GM12864 (cell line): ENCODE data around the gene ATP6V1B1.

Experiments used
- DNase-seq: peaks from one replicate; pipeline ENCODE4 v3.0.0-alpha.2; 2011; ENCODE audit warnings: low read depth
- H3K4me3 ChIP-seq: 2 replicates; pipeline ENCODE4 v1.5.1; 2011; ENCODE audit warnings: mild to moderate bottlenecking, low read depth, low read length, control low read depth
- TF ChIP-seq, protein P1 (sequence below): IDR thresholded peaks from 2 replicates; pipeline ENCODE4 v1.5.1; 2011; ENCODE audit warnings: low read depth, mild to moderate bottlenecking, moderate library complexity, low read length, control low read depth, inconsistent platforms; ENCODE audit errors: missing control alignments

ATP6V1B1 gene

DNA sequence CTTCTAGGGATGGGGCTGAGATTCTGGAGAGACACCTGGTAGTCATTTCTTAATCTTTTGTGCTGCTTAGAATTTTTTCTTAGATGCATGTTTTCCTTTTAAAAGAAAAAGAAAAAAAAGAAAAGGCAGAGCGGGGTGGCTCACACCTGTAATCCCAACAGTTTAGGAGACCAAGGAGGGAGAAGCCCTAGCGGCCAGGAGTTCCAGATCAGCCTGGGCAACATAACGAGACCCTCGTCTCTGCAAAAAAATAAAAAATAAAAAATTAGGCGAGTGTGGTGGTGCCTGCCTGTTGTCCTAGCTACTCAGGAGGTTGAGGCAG lies 46.0 kb upstream of the ATP6V1B1 start:
- TF ChIP-seq, protein P1, sequence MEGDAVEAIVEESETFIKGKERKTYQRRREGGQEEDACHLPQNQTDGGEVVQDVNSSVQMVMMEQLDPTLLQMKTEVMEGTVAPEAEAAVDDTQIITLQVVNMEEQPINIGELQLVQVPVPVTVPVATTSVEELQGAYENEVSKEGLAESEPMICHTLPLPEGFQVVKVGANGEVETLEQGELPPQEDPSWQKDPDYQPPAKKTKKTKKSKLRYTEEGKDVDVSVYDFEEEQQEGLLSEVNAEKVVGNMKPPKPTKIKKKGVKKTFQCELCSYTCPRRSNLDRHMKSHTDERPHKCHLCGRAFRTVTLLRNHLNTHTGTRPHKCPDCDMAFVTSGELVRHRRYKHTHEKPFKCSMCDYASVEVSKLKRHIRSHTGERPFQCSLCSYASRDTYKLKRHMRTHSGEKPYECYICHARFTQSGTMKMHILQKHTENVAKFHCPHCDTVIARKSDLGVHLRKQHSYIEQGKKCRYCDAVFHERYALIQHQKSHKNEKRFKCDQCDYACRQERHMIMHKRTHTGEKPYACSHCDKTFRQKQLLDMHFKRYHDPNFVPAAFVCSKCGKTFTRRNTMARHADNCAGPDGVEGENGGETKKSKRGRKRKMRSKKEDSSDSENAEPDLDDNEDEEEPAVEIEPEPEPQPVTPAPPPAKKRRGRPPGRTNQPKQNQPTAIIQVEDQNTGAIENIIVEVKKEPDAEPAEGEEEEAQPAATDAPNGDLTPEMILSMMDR = no peak

DNA sequence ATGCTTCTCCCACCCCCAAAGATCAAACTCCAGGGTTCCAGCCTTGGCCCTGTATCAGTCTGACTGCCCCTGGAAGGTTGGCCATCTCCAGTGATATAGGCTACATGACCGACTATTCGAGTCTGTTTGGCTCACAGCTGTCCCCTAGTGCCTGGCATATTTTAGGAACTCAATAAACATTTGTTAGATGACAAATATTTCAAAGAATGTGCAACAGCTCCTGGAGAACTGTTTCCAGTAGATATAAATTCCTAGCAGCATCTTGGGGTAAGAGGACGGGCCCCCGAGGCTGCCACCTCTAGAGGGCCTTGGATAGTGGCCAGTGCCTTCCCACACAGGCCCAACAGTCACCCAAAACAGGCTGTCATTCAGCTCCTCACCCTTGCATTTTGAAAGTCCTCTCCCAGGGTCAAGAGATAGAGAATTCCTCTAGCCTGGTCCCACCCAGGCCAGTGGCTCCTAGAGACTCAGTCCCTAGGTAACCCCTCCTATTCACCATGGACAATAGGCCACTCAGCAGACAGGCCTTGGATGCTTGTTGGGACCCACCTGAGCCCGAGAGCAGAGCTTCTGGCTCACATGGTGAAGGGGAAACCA lies 45.1 kb upstream of the ATP6V1B1 start:
- no peak overlapping the region for H3K4me3 ChIP-seq
- no peak for DNase-seq
- TF ChIP-seq, protein P1 = no peak

More for the DNA sequence above, 46.0 kb upstream of the ATP6V1B1 start:
- DNase-seq = no peak
- H3K4me3 ChIP-seq = no peak overlapping the region

DNA sequence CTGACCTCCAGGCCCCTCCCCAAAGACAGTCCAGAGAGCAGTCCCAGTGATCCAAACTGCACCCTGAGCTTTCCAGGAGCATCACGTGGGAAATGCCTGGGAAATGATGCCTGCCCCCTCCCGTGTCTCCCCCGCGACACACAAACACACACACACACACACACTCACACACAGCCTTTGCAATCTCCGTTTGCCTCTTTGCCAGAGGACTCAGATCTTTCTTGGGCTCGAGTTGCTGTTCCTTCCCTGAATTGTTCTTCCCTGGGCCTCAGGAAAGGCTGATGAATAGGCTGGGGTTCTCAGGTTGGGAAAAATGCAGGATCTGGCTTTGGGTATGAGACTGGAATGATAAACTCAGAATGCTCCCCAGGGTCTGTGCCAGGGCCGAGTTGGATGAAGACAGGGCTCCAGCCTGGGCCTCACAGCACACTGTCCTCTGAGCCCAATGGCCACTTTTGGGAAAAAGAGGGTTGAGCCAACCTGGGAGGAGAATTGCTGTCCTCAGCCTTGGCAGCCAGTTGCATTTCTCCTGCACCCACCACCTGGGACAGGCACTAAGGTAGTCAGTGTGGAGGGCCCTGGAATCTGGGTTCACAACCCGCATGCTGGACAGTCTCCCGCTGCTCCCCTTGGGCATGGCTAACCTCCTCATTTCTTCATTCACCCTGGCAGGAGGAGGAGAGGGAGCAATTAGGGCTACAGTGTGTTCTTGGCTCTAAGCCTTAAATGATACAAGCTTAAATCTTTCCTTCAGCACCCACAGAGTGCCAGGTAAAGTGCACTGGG lies 43.9 kb upstream of the ATP6V1B1 start:
- no peak overlapping the region for H3K4me3 ChIP-seq
- no peak for DNase-seq
- TF ChIP-seq, protein P1 = no peak

DNA sequence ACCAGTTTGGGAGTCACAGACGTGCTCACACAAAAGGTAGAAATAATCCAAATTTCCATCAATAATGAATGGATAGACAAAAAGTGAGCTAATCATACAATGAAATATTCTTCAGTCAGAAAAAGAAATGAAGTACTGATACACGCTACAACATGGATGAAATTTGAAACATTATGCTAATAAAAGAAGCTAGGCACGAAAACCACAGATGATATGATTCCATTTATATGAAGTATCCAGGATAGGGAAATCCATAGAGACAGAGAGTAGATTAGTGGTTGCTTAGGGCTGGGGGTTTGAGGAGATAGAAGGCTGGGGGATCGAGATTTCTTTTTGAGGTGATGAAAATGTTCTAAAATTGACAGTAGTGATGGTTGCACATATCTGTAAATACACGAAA lies 43.0 kb upstream of the ATP6V1B1 start:
- DNase-seq = no peak
- H3K4me3 ChIP-seq = no peak overlapping the region
- TF ChIP-seq, protein P1 = no peak

DNA sequence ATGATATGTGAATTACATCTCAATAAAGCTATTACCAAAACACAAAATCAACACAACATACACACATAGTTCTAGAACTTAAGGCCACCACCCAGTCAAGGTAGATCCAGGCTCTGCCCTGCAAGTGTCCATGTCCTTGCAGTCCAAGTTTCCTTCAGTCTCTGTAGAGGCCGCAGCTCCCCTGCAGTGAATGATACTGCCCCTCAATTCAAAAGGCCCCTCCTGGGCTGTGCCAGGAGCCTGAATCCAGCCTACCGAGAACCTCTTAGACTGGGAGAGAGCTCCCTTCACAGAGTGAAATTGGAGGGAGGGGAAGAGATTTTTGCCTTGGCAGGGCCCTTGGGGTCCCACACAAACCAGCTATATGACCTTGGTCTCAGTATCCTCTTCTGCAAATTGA lies 42.5 kb upstream of the ATP6V1B1 start:
- DNase-seq = no peak
- TF ChIP-seq, protein P1 = no peak
- no peak overlapping the region for H3K4me3 ChIP-seq

DNA sequence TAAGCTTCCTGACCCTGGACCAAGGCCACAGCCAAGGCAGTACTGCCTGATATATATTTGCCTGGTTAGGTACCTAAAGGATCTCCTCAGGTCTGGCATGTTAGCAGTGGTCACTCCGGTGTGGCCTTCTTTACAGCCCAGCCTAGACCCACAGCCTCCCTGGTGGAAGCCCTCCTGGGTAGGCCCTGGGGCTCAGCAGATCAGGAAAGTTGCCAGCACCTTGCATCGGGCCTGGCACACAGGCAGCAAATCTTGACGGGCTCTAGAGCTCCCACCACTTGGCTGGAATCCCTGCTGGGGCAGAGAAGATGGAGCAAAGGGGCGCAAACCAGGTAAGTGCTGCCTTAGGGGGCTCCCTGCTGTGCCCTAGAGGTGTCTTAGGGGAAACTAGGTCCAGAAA lies 40.9 kb upstream of the ATP6V1B1 start:
- no peak for DNase-seq
- no peak overlapping the region for H3K4me3 ChIP-seq
- TF ChIP-seq, protein P1 = no peak

DNA sequence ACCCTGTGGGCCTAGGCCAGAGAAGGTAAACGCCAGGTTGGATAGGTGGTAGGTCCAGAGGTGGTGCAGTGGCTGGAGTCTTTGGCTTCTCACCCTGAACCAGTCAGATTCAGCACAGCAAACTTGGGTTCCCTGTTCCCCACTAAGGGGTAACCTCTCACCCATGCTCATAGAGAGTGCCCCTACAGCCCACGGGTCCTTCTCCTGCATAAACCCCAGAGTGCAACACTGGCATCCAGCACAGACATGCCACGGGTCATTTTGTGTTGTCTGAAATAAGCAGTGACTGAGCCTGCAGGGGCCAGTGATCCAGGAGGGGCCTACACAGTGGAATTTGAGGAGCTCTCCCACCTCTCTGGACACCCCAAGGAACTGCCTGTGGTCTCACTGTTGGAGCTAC lies 40.5 kb upstream of the ATP6V1B1 start:
- DNase-seq = no peak
- no peak overlapping the region for H3K4me3 ChIP-seq

More for the DNA sequence above, 40.5 kb upstream of the ATP6V1B1 start:
- TF ChIP-seq, protein P1 = no peak
